ENCODE measurements around the gene RNF5. TPM values are rescaled to one million over a fixed set of nuclear protein-coding genes. Genes with fewer than 3 reads are reported as not detected.

RNF5 gene
- total and polyA plus RNA-seq, 7 donors, result 52.0 to 122 (median 91.1) TPM

- WGBS, 3 donors, result 0 to 1% (median 0%) methylated on average over 53 to 58 of the region's 58 CpGs
- Histone ChIP-seq H3K27me3 (ENCODE audit: insufficient read depth in 3 of 3, low read length in 2 of 3) (no peaks in the 10 kb centered on the region), H3K4me1 (peaks cover 18% of the 10 kb centered on the region), H3K4me3 (peak overlapping the region; percentile 88), H3K36me3 (ENCODE audit: insufficient read depth in 1 of 2, low read depth in 1 of 2) (no peaks in the 10 kb centered on the region), H3K9me3 (no peaks in the 10 kb centered on the region), H3K27ac (peak overlapping the region; percentile 99)
- ATAC-seq, result peak; percentile 18 to 91 (median 22)
- peak; percentile 90 to 94 for DNase-seq
- intact Hi-C loops (cut with DNase I), result loop anchor here (1.0 to 10.0 kb wide), 3 partner anchors 78 to 999 kb away; partner anchors contain the start of gene COL11A2 (in 1 of the 2)
- TF ChIP-seq CTCF (IDR thresholded peaks at IDR 0.05), result no peak
Observed at GRCh38 chr6:32195902-32196681, 17.9 kb downstream of the RNF5 start.

GRCh38 chr6:32196682-32197616 is 18.7 kb downstream of the RNF5 start:
- ATAC-seq (no peak), DNase-seq (peak in 1 of 2 donors; percentile 75)
- H3K4me1 ChIP-seq, result peaks cover 18% of the 10 kb centered on the region
- H3K27ac ChIP-seq, result peak overlapping the region; percentile 99
- no peak for TF ChIP-seq CTCF (IDR thresholded peaks at IDR 0.05)
- no peaks in the 10 kb centered on the region for H3K36me3 ChIP-seq (ENCODE audit: insufficient read depth in 1 of 2, low read depth in 1 of 2)
- H3K9me3 ChIP-seq, result no peaks in the 10 kb centered on the region
- H3K27me3 ChIP-seq (ENCODE audit: insufficient read depth in 3 of 3, low read length in 2 of 3), result no peaks in the 10 kb centered on the region
- intact Hi-C loops (cut with DNase I), result loop anchor here (5.0 to 10.0 kb wide), 2 partner anchors 80 to 998 kb away; partner anchors contain the start of gene COL11A2 (in 1 of the 2)
- WGBS, 3 donors, result 11 to 14% (median 14%) methylated on average over 27 to 28 of the region's 28 CpGs
- peak overlapping the region; percentile 88 for H3K4me3 ChIP-seq

- WGBS, 3 donors, result 68 to 75% (median 71%) methylated on average over 3 of the region's 3 CpGs
- intact Hi-C loops (cut with DNase I), result loop anchor here (5.0 to 10.0 kb wide), 2 partner anchors 81 to 996 kb away; partner anchors contain the start of gene COL11A2 (in 1 of the 2)
- no peaks in the 10 kb centered on the region for H3K9me3 ChIP-seq
- no peak overlapping the region for H3K4me3 ChIP-seq
- DNase-seq (no peak), ATAC-seq (no peak)
- TF ChIP-seq CTCF (IDR thresholded peaks at IDR 0.05), result no peak
- H3K4me1 ChIP-seq, result peaks cover 18% of the 10 kb centered on the region
- no peaks in the 10 kb centered on the region for H3K27me3 ChIP-seq (ENCODE audit: insufficient read depth in 3 of 3, low read length in 2 of 3)
- no peak overlapping the region for H3K27ac ChIP-seq
- H3K36me3 ChIP-seq (ENCODE audit: insufficient read depth in 1 of 2, low read depth in 1 of 2), result no peaks in the 10 kb centered on the region
Observed at GRCh38 chr6:32198345-32198696, 20.1 kb downstream of the RNF5 start.

- ATAC-seq (no peak), DNase-seq (no peak)
- Histone ChIP-seq H3K27me3 (ENCODE audit: insufficient read depth in 3 of 3, low read length in 2 of 3) (no peaks in the 10 kb centered on the region), H3K4me3 (no peak overlapping the region), H3K4me1 (peaks cover 18% of the 10 kb centered on the region), H3K9me3 (no peaks in the 10 kb centered on the region), H3K36me3 (ENCODE audit: insufficient read depth in 1 of 2, low read depth in 1 of 2) (no peaks in the 10 kb centered on the region), H3K27ac (no peak overlapping the region)
- no peak for TF ChIP-seq CTCF (IDR thresholded peaks at IDR 0.05)
- 89 to 91% (median 89%) methylated on average over 17 of the region's 17 CpGs for WGBS, 3 donors
- intact Hi-C loops (cut with DNase I), result loop anchor here (5.0 to 10.0 kb wide), 2 partner anchors 82 to 996 kb away; partner anchors contain the start of gene COL11A2 (in 1 of the 2)
Observed at GRCh38 chr6:32198866-32199265, 20.7 kb downstream of the RNF5 start.
